HUES6 (cell line): ENCODE results near the gene RNF4.

Experiments
- H3K27ac ChIP-seq: 2 replicates; pipeline ENCODE4 v1.7.0; 2013; ENCODE audit warnings: low read depth, mild to moderate bottlenecking, low read length, inconsistent platforms
- H3K27me3 ChIP-seq: 2 replicates; pipeline ENCODE4 v1.6.1; 2013; ENCODE audit warnings: low read length; ENCODE audit not compliant: control insufficient read depth, insufficient read depth
- H3K36me3 ChIP-seq: 2 replicates; pipeline ENCODE4 v1.6.1; 2013; ENCODE audit warnings: low read length; ENCODE audit not compliant: control insufficient read depth, insufficient read depth
- H3K4me1 ChIP-seq: 2 replicates; pipeline ENCODE4 v1.6.1; 2013; ENCODE audit warnings: low read length; ENCODE audit not compliant: control insufficient read depth, insufficient read depth
- H3K4me3 ChIP-seq: 2 replicates; pipeline ENCODE4 v1.5.1; 2013; ENCODE audit warnings: low read depth, low read length
- H3K9ac ChIP-seq: one replicate; pipeline ENCODE4 v1.6.1; 2013; ENCODE audit warnings: mild to moderate bottlenecking, low read length
- H3K9me3 ChIP-seq: 2 replicates; pipeline ENCODE4 v1.6.1; 2013; ENCODE audit warnings: low read depth, low read length; ENCODE audit not compliant: control insufficient read depth, insufficient read depth

Gene RNF4

GRCh38 chr4:2494992-2495391 is 26.1 kb downstream of the RNF4 start:
- H3K9me3 ChIP-seq = no peaks in the 10 kb centered on the region
- H3K4me3 ChIP-seq = no peak overlapping the region
- H3K27ac ChIP-seq = no peak overlapping the region
- H3K36me3 ChIP-seq = peaks cover 88% of the 10 kb centered on the region
- H3K9ac ChIP-seq = no peak overlapping the region
- no peaks in the 10 kb centered on the region for H3K27me3 ChIP-seq
- no peaks in the 10 kb centered on the region for H3K4me1 ChIP-seq

DNA sequence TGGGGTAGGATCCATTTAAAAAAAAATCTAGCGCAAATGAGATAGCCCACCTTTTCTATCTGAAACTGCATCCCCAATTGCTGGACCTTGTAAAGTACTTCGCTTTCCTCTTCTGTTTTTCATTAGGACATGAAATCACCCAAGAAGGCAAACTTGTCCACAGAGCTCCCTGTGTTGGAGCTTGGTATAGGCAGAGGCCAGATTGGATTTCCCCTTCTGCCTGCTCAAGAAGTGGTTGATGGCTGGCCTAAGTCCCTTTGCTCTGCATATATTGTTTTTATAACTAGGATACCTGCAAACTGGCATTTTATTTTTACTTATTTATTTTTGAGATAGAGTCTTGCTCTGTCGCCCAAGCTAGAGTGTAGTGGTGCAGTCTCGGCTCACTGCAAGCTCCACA is 28.4 kb downstream of the RNF4 start:
- Histone ChIP-seq H3K9ac (no peak overlapping the region), H3K36me3 (peaks cover 90% of the 10 kb centered on the region), H3K9me3 (no peaks in the 10 kb centered on the region), H3K27me3 (no peaks in the 10 kb centered on the region), H3K4me3 (no peak overlapping the region), H3K27ac (no peak overlapping the region), H3K4me1 (no peaks in the 10 kb centered on the region)

GRCh38 chr4:2497931-2498330 is 29.0 kb downstream of the RNF4 start:
- no peak overlapping the region for H3K27ac ChIP-seq
- peaks cover 87% of the 10 kb centered on the region for H3K36me3 ChIP-seq
- H3K27me3 ChIP-seq = no peaks in the 10 kb centered on the region
- no peaks in the 10 kb centered on the region for H3K4me1 ChIP-seq
- H3K9ac ChIP-seq = no peak overlapping the region
- H3K4me3 ChIP-seq = no peak overlapping the region
- H3K9me3 ChIP-seq = no peaks in the 10 kb centered on the region

DNA sequence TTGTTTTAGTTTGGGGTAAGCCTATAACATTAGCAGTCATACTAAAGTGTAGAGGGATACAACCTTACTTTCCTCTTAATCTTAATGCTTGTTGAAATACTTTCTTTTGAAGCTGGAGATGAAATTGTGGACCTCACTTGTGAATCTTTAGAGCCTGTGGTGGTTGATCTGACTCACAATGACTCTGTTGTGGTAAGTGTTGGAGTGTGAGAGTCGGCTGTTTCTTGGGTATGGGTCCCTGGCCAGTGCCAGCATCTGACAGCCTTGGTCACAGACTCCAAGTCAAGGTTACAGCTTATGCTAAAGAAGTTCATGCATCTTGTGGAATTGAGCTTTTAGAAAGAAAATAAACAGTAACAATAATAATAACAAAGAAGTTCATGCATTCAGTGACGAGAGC is 31.6 kb downstream of the RNF4 start:
- H3K9ac ChIP-seq = no peak overlapping the region
- H3K4me3 ChIP-seq = no peak overlapping the region
- H3K27me3 ChIP-seq = no peaks in the 10 kb centered on the region
- no peaks in the 10 kb centered on the region for H3K9me3 ChIP-seq
- H3K36me3 ChIP-seq = peaks cover 86% of the 10 kb centered on the region
- H3K4me1 ChIP-seq = no peaks in the 10 kb centered on the region
- no peak overlapping the region for H3K27ac ChIP-seq

DNA sequence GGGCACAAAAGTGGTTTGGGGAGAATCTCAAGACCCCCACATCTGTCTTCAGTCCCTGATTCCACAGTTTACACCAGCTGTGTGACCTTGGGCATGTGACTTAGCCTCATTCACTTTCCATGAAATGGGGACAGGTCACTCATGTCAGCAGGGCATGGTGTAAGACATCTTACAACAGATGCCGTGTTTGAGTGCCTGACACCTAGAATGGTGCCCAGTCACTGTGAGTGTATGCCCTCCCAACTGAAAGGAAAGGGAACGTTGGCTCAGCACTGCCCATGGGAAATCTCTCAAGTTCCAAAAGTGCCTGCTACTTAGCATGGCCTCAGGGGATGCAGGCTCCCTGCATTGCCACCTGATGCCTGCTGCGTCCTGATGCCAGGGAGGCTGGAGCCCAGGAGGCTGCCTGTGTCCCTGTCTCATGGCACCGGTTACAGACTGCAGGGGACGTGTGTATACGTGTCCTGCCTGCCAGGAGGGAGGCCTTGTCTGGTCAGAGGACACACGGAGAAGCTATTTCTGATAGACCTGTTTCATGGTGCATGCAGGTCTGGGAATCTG is 32.2 kb downstream of the RNF4 start:
- Histone ChIP-seq H3K27me3 (no peaks in the 10 kb centered on the region), H3K27ac (no peak overlapping the region), H3K4me3 (no peak overlapping the region), H3K36me3 (peaks cover 86% of the 10 kb centered on the region), H3K9ac (no peak overlapping the region), H3K4me1 (no peaks in the 10 kb centered on the region), H3K9me3 (no peaks in the 10 kb centered on the region)

DNA sequence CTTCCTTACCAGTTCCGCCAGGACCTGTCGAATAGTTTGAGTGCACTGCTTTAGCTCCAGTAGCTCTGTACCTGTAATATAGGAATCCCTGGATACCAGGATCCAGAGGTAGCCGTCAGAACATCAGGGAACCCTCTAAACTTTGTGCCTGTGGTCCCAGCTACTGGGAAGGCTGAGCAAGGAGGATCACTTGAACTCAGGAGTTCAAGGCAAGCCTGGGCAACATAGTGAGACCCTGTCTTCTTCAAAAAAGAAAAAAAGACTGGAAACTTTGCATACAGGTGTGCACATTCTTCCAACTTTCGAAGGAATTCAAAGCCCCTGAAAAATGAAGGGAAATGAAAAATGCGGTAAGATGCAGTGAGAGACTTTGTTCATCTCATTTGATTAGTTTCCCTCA is 34.9 kb downstream of the RNF4 start:
- H3K4me1 ChIP-seq = no peaks in the 10 kb centered on the region
- H3K9ac ChIP-seq = no peak overlapping the region
- H3K9me3 ChIP-seq = no peaks in the 10 kb centered on the region
- no peaks in the 10 kb centered on the region for H3K27me3 ChIP-seq
- no peak overlapping the region for H3K27ac ChIP-seq
- H3K36me3 ChIP-seq = peaks cover 81% of the 10 kb centered on the region
- no peak overlapping the region for H3K4me3 ChIP-seq

- Histone ChIP-seq H3K9me3 (no peaks in the 10 kb centered on the region), H3K4me3 (no peak overlapping the region), H3K9ac (no peak overlapping the region), H3K4me1 (no peaks in the 10 kb centered on the region), H3K27me3 (no peaks in the 10 kb centered on the region), H3K27ac (no peak overlapping the region), H3K36me3 (peaks cover 78% of the 10 kb centered on the region)
These were observed 38.4 kb downstream of the RNF4 start for GRCh38 chr4:2507259-2507658.

DNA sequence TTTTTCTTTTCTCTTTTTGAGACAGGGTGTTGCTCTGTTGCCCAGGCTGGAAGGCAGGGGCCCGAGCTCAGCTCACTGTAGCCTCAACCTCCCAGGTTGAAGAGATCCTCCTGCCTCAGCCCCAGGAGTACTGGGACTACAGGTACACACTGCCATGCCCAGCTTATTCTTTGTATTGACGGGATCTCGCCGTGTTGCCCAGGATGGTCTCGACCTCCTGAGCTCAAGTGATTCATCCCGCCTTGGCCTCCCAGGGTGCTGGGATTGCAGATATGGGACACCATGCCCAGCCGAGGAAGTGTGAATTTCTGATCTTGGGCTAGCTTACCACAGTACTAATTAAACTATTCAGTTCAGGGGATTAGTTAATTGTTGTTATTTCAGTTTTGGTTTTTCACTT is 38.9 kb downstream of the RNF4 start:
- H3K27ac ChIP-seq = no peak overlapping the region
- no peaks in the 10 kb centered on the region for H3K9me3 ChIP-seq
- no peak overlapping the region for H3K9ac ChIP-seq
- no peaks in the 10 kb centered on the region for H3K4me1 ChIP-seq
- H3K4me3 ChIP-seq = no peak overlapping the region
- H3K36me3 ChIP-seq = peaks cover 82% of the 10 kb centered on the region
- H3K27me3 ChIP-seq = no peaks in the 10 kb centered on the region

- Histone ChIP-seq H3K9me3 (no peaks in the 10 kb centered on the region), H3K9ac (no peak overlapping the region), H3K27me3 (no peaks in the 10 kb centered on the region), H3K27ac (no peak overlapping the region), H3K4me3 (no peak overlapping the region), H3K4me1 (no peaks in the 10 kb centered on the region), H3K36me3 (peaks cover 91% of the 10 kb centered on the region)
These were observed 41.7 kb downstream of the RNF4 start for GRCh38 chr4:2510351-2511259.

DNA sequence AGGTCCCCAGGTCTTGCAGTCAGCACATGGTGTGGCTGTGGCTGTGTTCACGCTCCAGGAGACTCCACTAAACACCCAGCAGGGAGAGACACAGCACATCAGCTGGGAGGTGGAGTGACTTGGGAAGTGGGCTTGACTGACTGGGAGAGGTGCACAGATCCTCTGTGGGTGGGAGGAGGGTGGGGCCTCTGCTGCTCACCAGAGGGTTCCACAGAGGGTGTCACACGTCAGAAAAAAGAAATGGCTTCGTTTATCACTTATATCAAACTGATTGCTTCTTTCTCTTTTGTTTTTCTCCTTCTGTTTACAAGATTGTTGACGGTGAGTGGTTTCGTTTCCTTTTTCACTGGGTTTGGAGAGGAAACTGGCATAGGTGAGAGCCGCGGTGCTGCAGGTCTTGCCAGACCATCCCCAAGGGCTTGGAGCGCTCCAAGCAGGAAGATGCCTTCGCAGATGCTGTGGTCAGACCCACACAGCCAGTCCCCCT is 42.8 kb downstream of the RNF4 start:
- peaks cover 90% of the 10 kb centered on the region for H3K36me3 ChIP-seq
- H3K27ac ChIP-seq = no peak overlapping the region

GRCh38 chr4:2512396-2513135 is 43.7 kb downstream of the RNF4 start:
- Histone ChIP-seq H3K36me3 (peaks cover 85% of the 10 kb centered on the region), H3K4me3 (no peak overlapping the region), H3K27ac (no peak overlapping the region)

More for the DNA sequence above, 42.8 kb downstream of the RNF4 start:
- Histone ChIP-seq H3K4me3 (no peak overlapping the region), H3K4me1 (no peaks in the 10 kb centered on the region), H3K9ac (no peak overlapping the region), H3K27me3 (no peaks in the 10 kb centered on the region), H3K9me3 (no peaks in the 10 kb centered on the region)

More at GRCh38 chr4:2512396-2513135, 43.7 kb downstream of the RNF4 start:
- Histone ChIP-seq H3K27me3 (no peaks in the 10 kb centered on the region), H3K9ac (no peak overlapping the region), H3K4me1 (no peaks in the 10 kb centered on the region), H3K9me3 (no peaks in the 10 kb centered on the region)
